K562 treated with DMSO at 1 percent for 4 hours (cell line): ENCODE data around the gene LRRC19. TPM values are rescaled to one million over a fixed set of nuclear protein-coding genes. Genes with fewer than 3 reads are reported as not detected.

ENCODE experiments used
- total RNA-seq: library from RNA; unstranded; fragments of 300-600 nt; gene quantifications from 2 replicates; pipeline ENCODE4 v1.2.3, GENCODE V29; 2022; ENCODE audit not compliant: insufficient read depth

LRRC19 gene, protein sequence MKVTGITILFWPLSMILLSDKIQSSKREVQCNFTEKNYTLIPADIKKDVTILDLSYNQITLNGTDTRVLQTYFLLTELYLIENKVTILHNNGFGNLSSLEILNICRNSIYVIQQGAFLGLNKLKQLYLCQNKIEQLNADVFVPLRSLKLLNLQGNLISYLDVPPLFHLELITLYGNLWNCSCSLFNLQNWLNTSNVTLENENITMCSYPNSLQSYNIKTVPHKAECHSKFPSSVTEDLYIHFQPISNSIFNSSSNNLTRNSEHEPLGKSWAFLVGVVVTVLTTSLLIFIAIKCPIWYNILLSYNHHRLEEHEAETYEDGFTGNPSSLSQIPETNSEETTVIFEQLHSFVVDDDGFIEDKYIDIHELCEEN
- total RNA-seq, result not detected in 2 replicates

GRCh38 chr9:27005491-27005890 lies at the start of gene LRRC19:
Gene LRRC19 (minus strand): TSS chr9:27005672. CDS start chr9:26999694, 5,978 bp downstream.

DNA sequence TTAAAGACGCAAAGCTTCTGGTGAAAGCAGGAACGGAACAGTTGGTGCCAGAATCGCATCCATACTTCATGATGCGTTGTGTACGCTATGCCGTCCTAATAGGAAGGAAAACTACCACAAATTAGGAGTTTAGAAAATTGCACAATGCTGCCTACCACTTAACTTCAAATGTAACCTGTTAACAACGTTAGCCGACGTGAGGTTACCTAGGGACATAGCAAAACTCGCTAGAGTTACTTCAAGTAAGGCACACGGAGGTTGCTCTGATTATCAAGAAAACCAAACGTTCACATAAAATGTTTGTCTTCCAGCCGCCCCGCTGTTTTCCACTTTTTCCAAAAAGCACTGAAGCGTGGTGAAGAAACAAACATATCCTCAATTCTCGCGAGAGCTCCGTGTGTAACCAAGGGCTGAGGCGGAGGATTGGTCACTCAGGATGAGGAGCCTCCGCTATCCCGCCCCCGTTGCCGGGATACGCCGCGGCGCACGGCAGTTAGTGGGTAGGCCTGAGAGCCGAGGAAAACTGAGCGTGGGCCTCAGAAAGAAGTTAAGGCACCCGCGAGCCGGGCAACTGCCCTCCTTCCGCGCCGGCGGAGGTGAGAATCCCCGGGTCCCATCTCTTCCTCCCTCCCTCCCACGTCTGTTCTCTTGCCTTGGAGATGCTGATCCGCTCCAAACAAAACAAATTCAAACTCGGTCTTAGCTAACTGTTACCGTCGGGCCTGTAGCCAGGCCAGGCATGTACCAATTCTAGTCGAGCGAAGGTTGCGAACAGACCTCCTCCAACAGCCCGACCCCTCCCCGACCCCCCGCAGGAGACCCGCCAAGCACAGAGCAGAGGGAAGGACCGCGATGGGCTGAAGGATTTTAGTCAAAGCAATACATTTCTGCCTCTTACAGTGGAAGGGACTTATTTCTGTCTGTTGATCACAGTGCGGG lies 49.3 kb downstream of the LRRC19 start, which contains the start of gene IFT74:
TSS of gene IFT74 (plus strand) at position 492 of the 939 bp plus-strand sequence. CDS start 5,556 bp downstream, outside the sequence.

DNA sequence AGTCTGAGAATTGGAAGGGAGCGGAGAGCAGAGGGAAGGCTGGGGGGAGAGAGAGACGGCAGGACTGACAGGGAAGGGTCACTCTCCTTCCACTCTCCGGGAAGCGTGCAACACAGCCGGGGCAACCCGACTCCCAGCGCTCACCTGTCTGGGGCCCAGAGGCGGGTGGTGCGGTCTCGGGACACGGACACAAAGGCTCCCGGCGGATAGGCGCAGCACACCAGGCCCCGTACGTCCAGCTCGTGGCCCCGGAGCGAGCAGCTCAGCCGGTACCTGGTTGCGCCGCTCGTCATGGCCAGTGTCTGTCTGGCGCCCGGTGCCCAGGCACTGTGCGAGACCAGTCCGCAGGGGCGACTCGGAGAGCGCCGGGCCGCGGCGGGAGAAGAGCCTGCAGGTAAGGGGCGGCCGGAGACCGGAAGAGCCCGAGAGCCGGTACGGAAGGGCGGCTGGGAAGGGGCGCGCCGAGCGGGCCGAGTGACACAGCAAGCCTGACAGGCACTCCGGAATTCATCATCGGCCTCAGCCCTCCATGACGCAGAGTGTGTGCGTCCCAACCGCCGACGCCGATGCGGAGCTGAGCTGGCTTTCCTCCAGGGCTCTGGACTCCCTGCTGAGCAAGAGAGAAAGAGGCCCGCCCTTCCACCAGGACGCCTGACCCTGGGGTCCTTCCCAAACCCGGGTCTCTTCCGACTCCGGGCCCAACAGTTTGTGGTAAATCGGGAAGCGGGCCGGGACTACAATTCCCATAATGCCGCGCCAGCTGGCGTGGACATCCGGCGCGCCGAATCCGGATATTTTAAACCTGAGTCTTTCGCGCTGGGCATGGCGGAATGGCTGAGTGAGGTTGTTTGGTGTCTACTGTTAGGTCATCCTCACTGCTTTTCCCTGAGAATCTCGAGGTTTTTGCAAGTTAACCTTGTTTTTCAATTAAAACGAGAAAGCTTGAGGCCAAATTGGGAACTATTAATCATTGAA lies 58.4 kb downstream of the LRRC19 start, which contains the start of gene PLAA:
TSS of gene PLAA (minus strand) at position 490 of the 975 bp plus-strand sequence. CDS start at position 293, 197 bp downstream.

Other genes starting within 250 kb of the LRRC19 start
- 5.3 and 5.4 TPM in 2 replicates for gene CAAP1, start 112.9 kb downstream of the LRRC19 start, total RNA-seq
- gene PLAA, start 58.4 kb downstream of the LRRC19 start, total RNA-seq, result 6.9 and 11.0 TPM in 2 replicates
- gene IFT74, start 49.3 kb downstream of the LRRC19 start, total RNA-seq, result 3.3 and 3.8 TPM in 2 replicates
- not detected in 2 replicates for gene TEK, start 103.6 kb upstream of the LRRC19 start, total RNA-seq